H1 (cell line): ENCODE measurements around the gene SNAPC2. TPM values are rescaled to one million over a fixed set of nuclear protein-coding genes. Genes with fewer than 3 reads are reported as not detected.
A peak's percentile ranks its signal among the peaks of the same experiment; 100 is the strongest.

Source experiments
- POLR2AphosphoS5 ChIP-seq: IDR thresholded peaks from 2 replicates; pipeline ENCODE4 v1.6.1; 2011; ENCODE audit warnings: low read depth, low read length
- polyA plus RNA-seq, 7 experiments: library from polyadenylated mRNA; depleted of rRNA in 3 of 7; stranded (reverse) in 5 of 7; unstranded in 2 of 7; fragments of >200 nt in 5 of 7; fragments of 200-250 nt in 2 of 7; gene quantifications; 1 replicate in 5 of 7; 2 replicates in 1 of 7; 4 replicates in 1 of 7; pipeline versions ENCODE4 v1.2.1 to v1.2.3, GENCODE V29; 2011 to 2013; ENCODE audit warnings: missing spikeins in 2 of 7, mixed read lengths in 2 of 7
- total RNA-seq: library from RNA; stranded (reverse); fragmentation: NEBNext Ultra II Directional; extraction: Animal tissue kit (Norgen Biotek cat#: 25700); gene quantifications from 2 replicates; pipeline ENCODE4 v1.2.1, GENCODE V29; 2021

SNAPC2 gene
- total and polyA plus RNA-seq, 2 of the 8 experiments (the other 6 are each of a cell fraction or from before 2014, with no cell fraction given): 18.2 to 20.3 TPM

DNA sequence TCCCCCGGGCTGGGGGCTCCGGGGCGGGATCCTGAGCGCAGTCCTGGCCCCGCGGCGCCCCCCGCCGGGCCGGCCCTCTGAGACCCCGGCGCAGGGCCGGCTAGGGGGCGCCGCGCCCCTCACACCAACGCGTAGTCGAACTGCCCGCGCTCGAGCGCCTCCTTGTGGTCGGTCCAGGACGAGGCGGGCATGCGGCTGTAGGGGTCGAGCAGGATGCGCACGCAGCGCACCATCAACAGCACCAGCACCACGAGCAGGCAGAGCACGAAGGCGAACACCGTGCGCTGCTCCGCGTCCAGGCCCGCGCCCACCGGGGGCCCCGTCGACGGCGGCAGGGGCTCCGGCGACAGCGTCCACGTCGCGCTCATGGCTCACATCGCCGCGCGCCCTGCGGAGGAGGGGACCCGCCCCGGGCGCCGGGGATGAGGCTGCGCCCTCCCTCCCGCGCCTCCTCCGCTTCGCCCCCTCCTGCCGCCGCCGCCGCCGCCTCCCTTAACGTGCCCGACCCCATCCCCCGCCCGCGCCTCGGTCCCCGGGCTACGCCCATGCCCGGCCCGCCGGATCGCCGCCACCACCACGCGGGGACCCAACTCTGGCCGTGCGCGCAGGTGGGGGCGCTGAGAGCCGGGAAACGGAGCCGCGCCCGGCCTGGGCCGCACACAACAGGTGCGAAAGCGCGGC lies 5.2 kb downstream of the SNAPC2 start (continued):
- TF ChIP-seq POLR2AphosphoS5: peak; percentile 84
- TF ChIP-seq, all 59 proteins: peak for 17
